ENCODE results near the gene CLCN7. TPM values are rescaled to one million over a fixed set of nuclear protein-coding genes. Genes with fewer than 3 reads are reported as not detected.

The CLCN7 gene
- total RNA-seq, result 64.2 and 80.8 TPM in 2 replicates

GRCh38 chr16:1474796-1475551, at the start of gene CLCN7:
Gene CLCN7 (minus strand): TSS chr16:1475028. CDS start chr16:1474974, 54 bp downstream.

GRCh38 chr16:1492923-1493745, 18.3 kb upstream of the CLCN7 start, which contains the start of gene TELO2:
Gene TELO2 (plus strand): TSS chr16:1493360. CDS start chr16:1494282, 922 bp downstream.

GRCh38 chr16:1488619-1489018, 13.8 kb upstream of the CLCN7 start, which contains the start of gene PTX4:
Gene PTX4 (minus strand): TSS chr16:1488944. CDS start chr16:1488909, 35 bp downstream.

GRCh38 chr16:1443980-1444729, 30.7 kb downstream of the CLCN7 start, which contains the start of gene CCDC154:
Gene CCDC154 (minus strand): TSS chr16:1444556. CDS start chr16:1444322, 234 bp downstream.

GRCh38 chr16:1430759-1431496, 43.9 kb downstream of the CLCN7 start, which contains the start of gene PERCC1:
Gene PERCC1 (plus strand): TSS chr16:1431078. CDS start chr16:1432594, 1,516 bp downstream.

GRCh38 chr16:1414532-1415260, 60.1 kb downstream of the CLCN7 start, which contains the start of gene UNKL:
Gene UNKL (minus strand): TSS chr16:1414704. CDS start chr16:1414691, 13 bp downstream.

Other genes starting within 250 kb of the CLCN7 start
- gene TPSG1, start 249.8 kb downstream of the CLCN7 start, total RNA-seq, result not detected in 2 replicates
- not detected in 2 replicates for gene TPSB2, start 244.8 kb downstream of the CLCN7 start, total RNA-seq
- gene TPSAB1, start 234.3 kb downstream of the CLCN7 start, total RNA-seq, result not detected in 2 replicates
- not detected in 2 replicates for gene TPSD1, start 219.0 kb downstream of the CLCN7 start, total RNA-seq
- gene UBE2I, start 165.4 kb downstream of the CLCN7 start, total RNA-seq, result 34.5 and 67.3 TPM in 2 replicates
- 0.09 and 0.12 TPM in 2 replicates for gene BAIAP3, start 141.4 kb downstream of the CLCN7 start, total RNA-seq
- 77.6 and 105 TPM in 2 replicates for gene TSR3, start 123.2 kb downstream of the CLCN7 start, total RNA-seq
- gene GNPTG, start 123.1 kb downstream of the CLCN7 start, total RNA-seq, result 43.7 and 70.5 TPM in 2 replicates
- 8.8 and 14.0 TPM in 2 replicates for gene UNKL, start 60.3 kb downstream of the CLCN7 start, total RNA-seq
- gene UQCC4, start 54.3 kb downstream of the CLCN7 start, total RNA-seq, result 12.9 and 22.3 TPM in 2 replicates
- gene PERCC1, start 44.0 kb downstream of the CLCN7 start, total RNA-seq, result not detected in 2 replicates
- 0.26 and 0.58 TPM in 2 replicates for gene CCDC154, start 30.5 kb downstream of the CLCN7 start, total RNA-seq
- 1.9 TPM in 1 of 2 replicates, not detected in the other for gene PTX4, start 13.9 kb upstream of the CLCN7 start, total RNA-seq
- 14.7 and 19.1 TPM in 2 replicates for gene TELO2, start 18.3 kb upstream of the CLCN7 start, total RNA-seq
- gene TMEM204, start 58.6 kb upstream of the CLCN7 start, total RNA-seq, result 18.1 and 32.6 TPM in 2 replicates
- 14.0 and 18.4 TPM in 2 replicates for gene IFT140, start 137.0 kb upstream of the CLCN7 start, total RNA-seq
- gene CRAMP1, start 137.3 kb upstream of the CLCN7 start, total RNA-seq, result 7.0 and 7.2 TPM in 2 replicates
- 34.8 and 38.2 TPM in 2 replicates for gene JPT2, start 203.3 kb upstream of the CLCN7 start, total RNA-seq
- gene MAPK8IP3, start 231.2 kb upstream of the CLCN7 start, total RNA-seq, result 21.0 and 35.7 TPM in 2 replicates

Measured in pericardium fibroblast (primary cell).